Breast epithelium (tissue), 3 donors: ENCODE results near the gene MIS12.

Experiments used
- CTCF ChIP-seq, 3 donors: fragments of 450-650 bp; IDR thresholded peaks; one replicate each; pipeline ENCODE4 v1.5.1; 2016 to 2017; ENCODE audit warnings: antibody characterized with exemption in 3 of 3, mild to moderate bottlenecking in 3 of 3, moderate library complexity in 3 of 3
- POLR2A ChIP-seq: fragments of 450-650 bp; IDR thresholded peaks from one replicate; pipeline ENCODE4 v1.6.1; 2016; ENCODE audit warnings: antibody characterized with exemption, mild to moderate bottlenecking, moderate library complexity

- TF ChIP-seq CTCF (IDR thresholded peaks at IDR 0.05), result no peak
- no peak for TF ChIP-seq POLR2A
Measured at GRCh38 chr17:5527601-5528250, 41.4 kb downstream of the MIS12 start.
